Keratinocyte (primary cell): Measurements from ENCODE around the gene PAX3. TPM values are rescaled to one million over a fixed set of nuclear protein-coding genes. Genes with fewer than 3 reads are reported as not detected.

Experiments
- DNase-seq: peaks from one replicate; pipeline ENCODE4 v3.0.0-alpha.2; 2011; ENCODE audit warnings: low read depth, missing footprints, low spot score
- FAIRE-seq: peaks from 2 replicates; lab custom pipeline; 2011; peaks lifted over from hg19 to GRCh38; lab: Jason Lieb, UNC
- H2AFZ ChIP-seq: 2 replicates; pipeline ENCODE4 v1.6.0; 2012; ENCODE audit warnings: low read length, control low read depth, inconsistent platforms; ENCODE audit not compliant: control insufficient read depth
- H3K27ac ChIP-seq: 2 replicates; pipeline ENCODE4 v1.5.1; 2011; ENCODE audit warnings: low read length; ENCODE audit not compliant: control insufficient read depth, insufficient read depth
- H3K27me3 ChIP-seq: 3 replicates; pipeline ENCODE4 v1.6.0; 2011; ENCODE audit warnings: low read length; ENCODE audit not compliant: control insufficient read depth, insufficient read depth; ENCODE audit errors: extremely low read depth
- H3K36me3 ChIP-seq, 2 experiments: 2 replicates in 1 of 2; 3 replicates in 1 of 2; pipeline ENCODE4 v1.5.1; 2011; ENCODE audit warnings: low read length in 2 of 2, mild to moderate bottlenecking in 1 of 2; ENCODE audit not compliant: control insufficient read depth in 2 of 2, insufficient read depth in 2 of 2; ENCODE audit errors: extremely low read depth in 1 of 2
- H3K4me1 ChIP-seq: 3 replicates; pipeline ENCODE4 v1.5.1; 2011; ENCODE audit warnings: low read length; ENCODE audit not compliant: control insufficient read depth, insufficient read depth; ENCODE audit errors: extremely low read depth
- H3K4me2 ChIP-seq: 3 replicates; pipeline ENCODE4 v1.6.0; 2011; ENCODE audit warnings: low read depth, low read length; ENCODE audit not compliant: control insufficient read depth, insufficient read depth; ENCODE audit errors: extremely low read depth
- H3K4me3 ChIP-seq, 3 experiments: fragments of 200-600 bp in 1 of 3; sonication (generic) in 1 of 3; 2 replicates in 2 of 3; 3 replicates in 1 of 3; pipeline ENCODE4 v1.5.1; 2011 to 2016; ENCODE audit warnings: low read length in 3 of 3, mild to moderate bottlenecking in 3 of 3, control low read depth in 2 of 3, inconsistent platforms in 1 of 3, low read depth in 1 of 3, mixed read lengths in 1 of 3, mixed run types in 1 of 3, moderate library complexity in 1 of 3; ENCODE audit not compliant: control insufficient read depth in 2 of 3, insufficient read depth in 2 of 3; ENCODE audit errors: extremely low read depth in 1 of 3
- H3K79me2 ChIP-seq: 2 replicates; pipeline ENCODE4 v1.6.0; 2012; ENCODE audit warnings: low read length; ENCODE audit not compliant: control insufficient read depth, insufficient read depth
- H3K9ac ChIP-seq: 3 replicates; pipeline ENCODE4 v1.6.0; 2011; ENCODE audit warnings: low read length; ENCODE audit not compliant: control insufficient read depth, insufficient read depth; ENCODE audit errors: extremely low read depth
- H3K9me1 ChIP-seq: 3 replicates; pipeline ENCODE4 v1.6.0; 2011; ENCODE audit warnings: low read length; ENCODE audit not compliant: control insufficient read depth, insufficient read depth; ENCODE audit errors: extremely low read depth
- H3K9me3 ChIP-seq: 2 replicates; pipeline ENCODE4 v1.5.1; 2012; ENCODE audit warnings: low read depth, low read length; ENCODE audit not compliant: control insufficient read depth
- H4K20me1 ChIP-seq: 3 replicates; pipeline ENCODE4 v1.6.0; 2011; ENCODE audit warnings: low read length; ENCODE audit not compliant: control insufficient read depth, insufficient read depth; ENCODE audit errors: extremely low read depth
- EZH2 ChIP-seq: IDR thresholded peaks from one replicate; pipeline ENCODE4 v1.6.1; 2012; ENCODE audit warnings: inconsistent platforms, mild to moderate bottlenecking, low read length, moderate library complexity
- dilution Hi-C: fragments of 300-500 bp; cut with MboI; formaldehyde crosslinking; loops from one replicate; pipeline ENCODE4 v1.7.0; 2020; ENCODE audit warnings: low sequenced_read_pairs; ENCODE audit not compliant: extremely low pct_ligation_motif_present
- polyA plus RNA-seq, 5 experiments: library from polyadenylated mRNA; depleted of rRNA in 3 of 5; stranded (reverse) in 3 of 5; stranded (forward) in 1 of 5; unstranded in 1 of 5; fragments of >200 nt; gene quantifications; 1 replicate in 1 of 5; 2 replicates in 3 of 5; 3 replicates in 1 of 5; pipeline versions ENCODE4 v1.2.1 to v1.2.3, GENCODE V29; 2011 to 2012; ENCODE audit warnings: missing spikeins in 2 of 5, low read depth in 1 of 5, low replicate concordance in 1 of 5
- TF ChIP-seq, protein P1 (sequence below), 3 experiments: IDR thresholded peaks in 1 of 3; conservative IDR thresholded peaks in 1 of 3; optimal IDR thresholded peaks in 1 of 3; 2 replicates in 2 of 3; 3 replicates in 1 of 3; pipeline versions ENCODE3 to v1.5.1; 2011; ENCODE audit warnings: low read length in 3 of 3, mild to moderate bottlenecking in 3 of 3, moderate library complexity in 2 of 3, control low read depth in 1 of 3, inconsistent platforms in 1 of 3; ENCODE audit not compliant: insufficient read depth in 2 of 3; ENCODE audit errors: extremely low read depth in 1 of 3

Gene PAX3
- polyA plus RNA-seq, 1 donor (not counting 4 experiments of a cell fraction or from before 2014, with no cell fraction given), result not detected

DNA sequence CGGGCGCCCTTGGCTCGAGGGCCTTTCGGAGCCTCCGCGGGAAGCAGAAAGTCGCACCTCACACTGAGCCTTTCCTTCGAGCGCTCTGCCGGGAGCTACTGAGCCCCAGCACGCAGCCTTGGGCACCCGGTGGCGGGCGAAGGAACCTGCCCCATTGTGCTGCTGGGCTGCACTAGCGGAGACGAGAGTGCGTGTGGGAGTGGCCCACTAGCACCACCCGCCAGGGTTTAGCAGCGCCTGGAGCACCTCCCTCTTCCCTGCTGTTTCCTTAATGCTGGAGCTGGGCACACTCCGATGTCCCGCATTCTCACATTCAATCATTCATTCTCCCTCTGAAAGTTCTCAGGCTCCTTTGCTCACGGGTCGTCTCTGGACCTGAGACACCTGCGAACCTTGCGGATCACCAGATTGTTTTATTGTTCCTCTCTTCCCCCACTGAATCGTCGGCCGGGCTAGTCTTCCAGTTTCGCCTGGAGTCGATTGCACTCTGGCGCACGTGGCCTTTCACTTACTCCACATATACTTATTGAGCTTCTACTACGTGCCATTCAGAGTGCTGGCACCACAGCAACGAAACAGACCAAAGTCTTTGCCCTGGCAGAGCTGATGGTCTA, 8.5 kb upstream of the PAX3 start:
- no peaks in the 10 kb centered on the region for H3K36me3 ChIP-seq
- no peaks in the 10 kb centered on the region for H3K79me2 ChIP-seq
- H2AFZ ChIP-seq, result no peak overlapping the region
- DNase-seq (no peak), FAIRE-seq (no peak)
- no peak overlapping the region for H3K27ac ChIP-seq
- H3K4me2 ChIP-seq, result peak overlapping the region; percentile 41
- dilution Hi-C loops, result no loop called here
- H3K4me3 ChIP-seq, result peak overlapping the region in 1 of 3 experiments; percentile 38
- H3K4me1 ChIP-seq, result peaks cover 7% of the 10 kb centered on the region
- H4K20me1 ChIP-seq, result no peaks in the 10 kb centered on the region
- no peak overlapping the region for H3K9ac ChIP-seq
- TF ChIP-seq, protein P1, sequence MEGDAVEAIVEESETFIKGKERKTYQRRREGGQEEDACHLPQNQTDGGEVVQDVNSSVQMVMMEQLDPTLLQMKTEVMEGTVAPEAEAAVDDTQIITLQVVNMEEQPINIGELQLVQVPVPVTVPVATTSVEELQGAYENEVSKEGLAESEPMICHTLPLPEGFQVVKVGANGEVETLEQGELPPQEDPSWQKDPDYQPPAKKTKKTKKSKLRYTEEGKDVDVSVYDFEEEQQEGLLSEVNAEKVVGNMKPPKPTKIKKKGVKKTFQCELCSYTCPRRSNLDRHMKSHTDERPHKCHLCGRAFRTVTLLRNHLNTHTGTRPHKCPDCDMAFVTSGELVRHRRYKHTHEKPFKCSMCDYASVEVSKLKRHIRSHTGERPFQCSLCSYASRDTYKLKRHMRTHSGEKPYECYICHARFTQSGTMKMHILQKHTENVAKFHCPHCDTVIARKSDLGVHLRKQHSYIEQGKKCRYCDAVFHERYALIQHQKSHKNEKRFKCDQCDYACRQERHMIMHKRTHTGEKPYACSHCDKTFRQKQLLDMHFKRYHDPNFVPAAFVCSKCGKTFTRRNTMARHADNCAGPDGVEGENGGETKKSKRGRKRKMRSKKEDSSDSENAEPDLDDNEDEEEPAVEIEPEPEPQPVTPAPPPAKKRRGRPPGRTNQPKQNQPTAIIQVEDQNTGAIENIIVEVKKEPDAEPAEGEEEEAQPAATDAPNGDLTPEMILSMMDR (optimal IDR thresholded peaks at IDR 0.05 in 1 of 3, IDR thresholded peaks at IDR 0.05 in 1 of 3, conservative IDR thresholded peaks at IDR 0.05 in 1 of 3; ENCODE audit: extremely low read depth in 1 of 3, insufficient read depth in 2 of 3, low read length in 3 of 3), result no peak
- peak; percentile 56 for TF ChIP-seq EZH2
- peaks cover 9% of the 10 kb centered on the region for H3K9me3 ChIP-seq
- H3K9me1 ChIP-seq, result no peaks in the 10 kb centered on the region
- peaks cover 100% of the 10 kb centered on the region for H3K27me3 ChIP-seq

DNA sequence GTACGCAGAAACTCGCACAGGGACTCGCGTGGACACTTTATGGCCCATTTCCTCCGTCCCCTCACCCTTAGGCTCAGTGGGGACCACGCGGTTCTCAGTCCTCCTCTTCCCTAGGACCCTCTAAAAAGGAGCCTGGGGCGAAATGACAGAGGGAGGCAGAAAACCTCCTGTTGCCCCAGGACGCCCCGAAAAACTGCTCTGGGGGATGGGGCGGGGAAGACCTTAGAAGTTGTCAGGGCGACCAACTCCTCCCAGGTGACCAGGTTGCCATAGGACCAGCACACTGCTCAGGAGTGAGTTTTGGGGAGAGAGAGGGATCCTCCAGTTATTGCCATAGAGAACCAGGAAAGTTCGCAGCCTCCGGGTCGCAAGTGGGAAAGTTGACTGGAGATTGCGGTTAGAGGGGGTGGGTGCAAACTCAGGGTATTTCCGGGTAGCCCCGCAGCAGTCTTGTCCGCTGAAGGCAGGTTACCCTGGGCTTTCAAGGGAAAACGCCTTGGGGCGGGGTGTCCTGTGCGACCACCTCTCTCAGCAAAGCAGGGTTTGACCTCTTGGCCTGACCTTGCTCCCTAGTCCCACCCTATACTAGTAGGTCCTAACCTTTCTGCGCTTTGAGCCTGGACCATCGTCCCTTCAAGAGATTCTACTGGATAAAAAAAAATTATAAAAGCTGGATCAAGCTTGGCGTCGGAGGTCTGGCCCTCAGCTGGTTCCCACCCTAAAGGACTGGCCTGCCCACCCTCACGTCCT, 7.8 kb upstream of the PAX3 start:
- no peak overlapping the region for H2AFZ ChIP-seq
- no peak for DNase-seq
- peak overlapping the region in 2 of 3 experiments; percentile 40 to 56 for H3K4me3 ChIP-seq

More for the DNA sequence above, 7.8 kb upstream of the PAX3 start:
- H3K4me1 ChIP-seq, result peaks cover 7% of the 10 kb centered on the region
- no peak overlapping the region for H3K27ac ChIP-seq
- H3K9ac ChIP-seq, result no peak overlapping the region
- no peak for TF ChIP-seq EZH2
- TF ChIP-seq, protein P1 (optimal IDR thresholded peaks at IDR 0.05 in 1 of 3, IDR thresholded peaks at IDR 0.05 in 1 of 3, conservative IDR thresholded peaks at IDR 0.05 in 1 of 3; ENCODE audit: extremely low read depth in 1 of 3, insufficient read depth in 2 of 3, low read length in 3 of 3), result no peak
- H3K9me3 ChIP-seq, result peaks cover 6% of the 10 kb centered on the region
- peaks cover 100% of the 10 kb centered on the region for H3K27me3 ChIP-seq
- H3K79me2 ChIP-seq, result no peaks in the 10 kb centered on the region
- no peaks in the 10 kb centered on the region for H4K20me1 ChIP-seq
- dilution Hi-C loops, result no loop called here
- peak overlapping the region; percentile 71 for H3K4me2 ChIP-seq
- FAIRE-seq, result no peak
- H3K9me1 ChIP-seq, result no peaks in the 10 kb centered on the region
- H3K36me3 ChIP-seq, result no peaks in the 10 kb centered on the region
